Rectal smooth muscle tissue (tissue), 1 donor: ENCODE results near the gene TNFSF13B.

ENCODE experiments used
- H3K27ac ChIP-seq: one replicate; pipeline ENCODE4 v1.7.0; 2013; ENCODE audit warnings: low read depth, low read length, inconsistent platforms
- H3K27me3 ChIP-seq: one replicate; pipeline ENCODE4 v1.7.0; 2013; ENCODE audit warnings: low read length; ENCODE audit not compliant: control insufficient read depth, insufficient read depth
- H3K36me3 ChIP-seq: one replicate; pipeline ENCODE4 v1.7.0; 2013; ENCODE audit warnings: low read length; ENCODE audit not compliant: control insufficient read depth, insufficient read depth
- H3K4me1 ChIP-seq: one replicate; pipeline ENCODE4 v1.7.0; 2013; ENCODE audit warnings: low read length; ENCODE audit not compliant: control insufficient read depth, insufficient read depth
- H3K4me3 ChIP-seq: one replicate; pipeline ENCODE4 v1.7.0; 2013; ENCODE audit warnings: low read length
- H3K9ac ChIP-seq: one replicate; pipeline ENCODE4 v1.7.0; 2013; ENCODE audit warnings: low read length

The TNFSF13B gene

GRCh38 chr13:108328848-108329247 lies 59.3 kb downstream of the TNFSF13B start:
- Histone ChIP-seq H3K4me1 (no peaks in the 10 kb centered on the region), H3K9ac (no peak overlapping the region), H3K27ac (no peak overlapping the region), H3K36me3 (no peaks in the 10 kb centered on the region), H3K27me3 (no peaks in the 10 kb centered on the region), H3K4me3 (no peak overlapping the region)

GRCh38 chr13:108332791-108333190 lies 63.3 kb downstream of the TNFSF13B start:
- Histone ChIP-seq H3K9ac (no peak overlapping the region), H3K36me3 (no peaks in the 10 kb centered on the region), H3K27me3 (no peaks in the 10 kb centered on the region), H3K4me1 (no peaks in the 10 kb centered on the region), H3K4me3 (no peak overlapping the region), H3K27ac (no peak overlapping the region)

- no peaks in the 10 kb centered on the region for H3K27me3 ChIP-seq
- no peak overlapping the region for H3K27ac ChIP-seq
- no peak overlapping the region for H3K4me3 ChIP-seq
- H3K9ac ChIP-seq: no peak overlapping the region
- H3K4me1 ChIP-seq: no peaks in the 10 kb centered on the region
- H3K36me3 ChIP-seq: no peaks in the 10 kb centered on the region
Observed at GRCh38 chr13:108342369-108343289, 73.1 kb downstream of the TNFSF13B start.

GRCh38 chr13:108345016-108345415 lies 75.5 kb downstream of the TNFSF13B start:
- Histone ChIP-seq H3K27ac (no peak overlapping the region), H3K9ac (no peak overlapping the region), H3K27me3 (no peaks in the 10 kb centered on the region), H3K4me3 (no peak overlapping the region), H3K36me3 (no peaks in the 10 kb centered on the region), H3K4me1 (no peaks in the 10 kb centered on the region)

DNA sequence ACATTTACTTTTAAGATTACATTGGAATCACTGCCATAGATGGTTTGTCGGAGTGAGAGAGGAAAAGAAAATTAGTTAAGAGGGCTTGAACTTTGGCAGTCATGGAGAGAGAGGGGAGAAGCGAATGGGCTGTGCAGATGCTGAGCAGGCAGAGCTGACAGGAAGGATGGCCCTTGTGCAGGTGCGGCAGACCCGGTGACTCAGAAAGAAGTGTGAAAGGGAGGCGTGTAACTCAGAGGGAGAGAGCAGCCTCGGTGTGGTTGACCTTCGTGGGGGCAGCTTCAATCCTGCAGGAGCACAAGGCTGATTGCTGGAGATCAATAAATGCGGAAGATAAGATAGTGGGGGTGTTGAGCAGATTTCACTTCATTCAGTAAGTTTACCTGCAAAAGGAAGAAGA lies 76.9 kb downstream of the TNFSF13B start:
- Histone ChIP-seq H3K4me1 (no peaks in the 10 kb centered on the region), H3K27me3 (no peaks in the 10 kb centered on the region), H3K27ac (no peak overlapping the region), H3K9ac (no peak overlapping the region), H3K36me3 (no peaks in the 10 kb centered on the region), H3K4me3 (no peak overlapping the region)

DNA sequence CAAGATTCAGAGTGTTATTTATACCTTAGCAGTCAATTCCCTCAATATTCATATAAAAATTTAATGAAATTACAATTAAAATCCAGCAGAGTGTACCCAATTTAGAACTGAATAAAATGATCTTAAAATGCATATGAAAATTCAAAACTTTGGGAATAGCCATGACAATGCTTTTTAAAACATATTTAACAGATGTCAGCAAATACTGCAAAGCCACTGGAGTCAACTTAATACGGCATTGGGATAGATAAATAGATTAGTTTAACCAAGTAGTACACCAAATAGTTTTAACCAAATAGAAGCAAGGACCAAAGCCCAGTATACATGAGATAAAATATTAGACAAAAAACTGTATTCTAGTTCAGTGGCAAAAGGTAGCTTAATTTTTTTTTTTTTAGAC lies 79.8 kb downstream of the TNFSF13B start:
- no peak overlapping the region for H3K9ac ChIP-seq
- no peak overlapping the region for H3K4me3 ChIP-seq
- H3K36me3 ChIP-seq: no peaks in the 10 kb centered on the region
- H3K4me1 ChIP-seq: no peaks in the 10 kb centered on the region
- H3K27ac ChIP-seq: no peak overlapping the region
- no peaks in the 10 kb centered on the region for H3K27me3 ChIP-seq

GRCh38 chr13:108350579-108350978 lies 81.1 kb downstream of the TNFSF13B start:
- H3K36me3 ChIP-seq: no peaks in the 10 kb centered on the region
- no peak overlapping the region for H3K4me3 ChIP-seq
- no peak overlapping the region for H3K9ac ChIP-seq
- H3K27ac ChIP-seq: no peak overlapping the region
- H3K4me1 ChIP-seq: no peaks in the 10 kb centered on the region
- H3K27me3 ChIP-seq: no peaks in the 10 kb centered on the region

DNA sequence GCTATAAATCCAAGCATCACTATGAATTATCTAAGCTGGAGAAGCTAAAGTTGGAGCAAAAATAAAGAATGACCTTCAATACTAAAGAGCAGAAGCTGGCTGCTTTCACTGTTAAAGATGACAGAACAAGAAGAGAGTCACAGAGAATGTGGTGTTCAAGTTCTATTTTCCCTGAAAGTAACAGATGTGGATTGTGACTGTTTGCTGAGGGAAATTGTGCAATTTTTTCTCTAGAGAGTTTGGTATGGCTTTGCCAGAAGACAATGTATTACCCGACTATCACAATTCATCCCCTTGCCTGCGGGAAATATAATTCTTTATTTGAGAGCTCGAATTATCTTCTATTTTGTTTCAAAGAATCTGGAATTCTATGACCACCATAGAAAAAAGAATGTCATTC lies 83.1 kb downstream of the TNFSF13B start:
- Histone ChIP-seq H3K4me3 (no peak overlapping the region), H3K4me1 (no peaks in the 10 kb centered on the region), H3K27ac (no peak overlapping the region), H3K9ac (no peak overlapping the region), H3K36me3 (no peaks in the 10 kb centered on the region), H3K27me3 (no peaks in the 10 kb centered on the region)

DNA sequence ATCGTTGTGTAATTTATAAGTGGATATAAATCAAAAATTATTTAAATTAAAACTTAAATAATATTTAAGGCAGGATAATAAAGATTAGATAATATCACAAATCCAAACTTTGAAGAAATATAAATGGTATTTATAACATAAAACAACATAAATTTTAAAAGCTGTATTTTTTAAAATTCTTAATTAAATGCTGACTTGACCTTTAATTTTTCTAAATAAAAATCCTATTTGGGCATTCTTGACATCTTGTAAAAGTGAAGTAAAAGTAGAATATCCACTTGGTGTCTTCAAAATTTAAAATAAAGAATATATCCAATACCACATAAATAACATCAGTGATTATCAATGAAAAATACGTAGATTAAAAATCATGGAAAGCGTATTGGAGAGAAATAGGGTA lies 87.7 kb downstream of the TNFSF13B start:
- H3K36me3 ChIP-seq: no peaks in the 10 kb centered on the region
- H3K4me3 ChIP-seq: no peak overlapping the region
- no peaks in the 10 kb centered on the region for H3K4me1 ChIP-seq
- no peak overlapping the region for H3K27ac ChIP-seq
- no peaks in the 10 kb centered on the region for H3K27me3 ChIP-seq
- H3K9ac ChIP-seq: no peak overlapping the region
